Measurements from ENCODE around the gene AHCYL2. TPM values are rescaled to one million over a fixed set of nuclear protein-coding genes. Genes with fewer than 3 reads are reported as not detected.

The AHCYL2 gene
- total and polyA plus RNA-seq, 2 of the 8 experiments (the other 6 are each of a cell fraction or from before 2014, with no cell fraction given) = 20.7 to 25.4 TPM

DNA sequence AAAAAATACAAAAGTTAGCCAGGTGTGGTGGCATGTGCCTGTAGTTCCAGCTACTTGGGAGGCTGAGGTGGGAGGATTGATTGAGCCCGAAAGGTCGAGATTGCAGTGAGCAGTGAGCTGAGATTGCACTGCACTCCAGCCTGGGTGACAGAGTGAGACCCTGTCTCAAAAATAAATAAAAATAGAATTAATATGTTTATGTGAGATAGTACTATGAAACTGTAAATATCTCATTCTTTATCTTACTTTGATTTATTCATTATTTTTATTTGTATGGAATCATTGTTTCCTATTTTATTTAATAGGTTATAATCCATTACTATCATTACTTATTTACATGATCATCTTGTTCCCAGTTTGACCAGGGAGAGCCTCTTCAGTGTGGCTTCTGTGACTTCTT lies 168.4 kb downstream of the AHCYL2 start:
- ChIA-PET POLR2A (ENCODE audit: partially characterized antibody) (no interaction called here), CTCF (ENCODE audit: partially characterized antibody) (no interaction called here)
- H3K4me2 ChIP-seq (ENCODE audit: insufficient read depth in 1 of 2, low read depth in 2 of 2, low read length in 2 of 2) = no peak overlapping the region
- no peak overlapping the region for H2BK20ac ChIP-seq (ENCODE audit: low read length)
- H3K23ac ChIP-seq (ENCODE audit: insufficient read length) = no peak overlapping the region
- 84% methylated on average over 2 of the region's 2 CpGs; no CpG with 5 or more reads in 1 of the 2 experiments for WGBS, 2 experiments (ENCODE audit: extremely low coverage in 1 of 2, insufficient coverage in 1 of 2, insufficient read length in 1 of 2, insufficient replicate concordance in 2 of 2, low coverage in 1 of 2, low lambda C conversion rate in 2 of 2, missing lambda C conversion rate in 1 of 2)
- H2BK120ac ChIP-seq (replicated peaks; ENCODE audit: low read depth, low read length) = no peak overlapping the region
- DNase-seq (ENCODE audit: low read depth in 1 of 2, low spot score in 2 of 2) = no peak
- H3K79me2 ChIP-seq (ENCODE audit: control insufficient read depth in 1 of 2, insufficient read depth in 2 of 2, low read length in 2 of 2) = no peaks in the 10 kb centered on the region
- H3K36me3 ChIP-seq (ENCODE audit: control insufficient read depth in 2 of 4, insufficient read depth in 4 of 4, low read length in 3 of 4) = peaks cover 0 to 12% (median 4%) of the 10 kb centered on the region in 4 experiments; a peak in 5 of 8 replicates
- H2AFZ ChIP-seq (ENCODE audit: low read length) = no peak overlapping the region
- no peak overlapping the region for H2BK15ac ChIP-seq (ENCODE audit: low read length)
- no peak for TF ChIP-seq RNF2 (IDR thresholded peaks at IDR 0.05; ENCODE audit: borderline replicate concordance, low read depth, low read length, missing control alignments, poor library complexity, severe bottlenecking)
- no peak for TF ChIP-seq SUZ12 (IDR thresholded peaks at IDR 0.05; ENCODE audit: low read length)
- no peak for TF ChIP-seq SAP30 (IDR thresholded peaks at IDR 0.05; ENCODE audit: insufficient read depth, insufficient replicate concordance, low read length)
- no peak for TF ChIP-seq CTCF (IDR thresholded peaks at IDR 0.05; ENCODE audit: control extremely low read depth in 1 of 3, insufficient read depth in 1 of 3, low read depth in 1 of 3, low read length in 3 of 3)
- no peak for TF ChIP-seq EP300 (IDR thresholded peaks at IDR 0.05; ENCODE audit: borderline replicate concordance in 1 of 2, low read depth in 2 of 2, low read length in 2 of 2)
- no peak for TF ChIP-seq BCL11A (IDR thresholded peaks at IDR 0.05; ENCODE audit: low read depth in 2 of 2, low read length in 2 of 2)
- TF ChIP-seq BACH1 (IDR thresholded peaks at IDR 0.05; ENCODE audit: low read length) = no peak
- TF ChIP-seq RXRA (IDR thresholded peaks at IDR 0.05; ENCODE audit: insufficient read depth, low read depth, low read length) = no peak
- no peak for TF ChIP-seq EGR1 (IDR thresholded peaks at IDR 0.05; ENCODE audit: borderline replicate concordance, low read depth, low read length)
- TF ChIP-seq POU5F1 (IDR thresholded peaks at IDR 0.05; ENCODE audit: low read depth, low read length) = no peak
- no peak overlapping the region for H3K14ac ChIP-seq (ENCODE audit: insufficient read length)
- no peak overlapping the region for H4K91ac ChIP-seq (replicated peaks; ENCODE audit: insufficient read length, low read length)
- H4K8ac ChIP-seq (ENCODE audit: extremely low read depth, insufficient read depth, low read length) = no peak overlapping the region
- H3K56ac ChIP-seq (replicated peaks; ENCODE audit: insufficient read length, low read depth, low read length) = no peak overlapping the region
- no peaks in the 10 kb centered on the region for H3K9me3 ChIP-seq (ENCODE audit: insufficient read depth in 2 of 2, low read depth in 1 of 2, low read length in 1 of 2)
- no peak overlapping the region for H2BK5ac ChIP-seq (ENCODE audit: low read depth, low read length)
- no peak overlapping the region for H3K4me3 ChIP-seq (ENCODE audit: extremely low read depth in 1 of 4, insufficient read depth in 2 of 4, low read depth in 3 of 4, low read length in 4 of 4)
- no peaks in the 10 kb centered on the region for H3K4me1 ChIP-seq (replicated peaks in 1 of 4; ENCODE audit: control insufficient read depth in 3 of 4, insufficient read depth in 4 of 4, low read length in 3 of 4)
- no peak overlapping the region for H3K4ac ChIP-seq (replicated peaks; ENCODE audit: insufficient read length, low read depth, low read length)
- no peak overlapping the region for H2AK5ac ChIP-seq (ENCODE audit: low read depth, low read length)
- H3K23me2 ChIP-seq (ENCODE audit: low read depth, low read length) = no peaks in the 10 kb centered on the region
- FAIRE-seq = no peak
- H3K27ac ChIP-seq (ENCODE audit: low read depth, low read length) = no peak overlapping the region
- H3K27me3 ChIP-seq (replicated peaks in 1 of 4; ENCODE audit: control insufficient read depth in 3 of 4, extremely low read depth in 1 of 4, insufficient read depth in 3 of 4, low read length in 3 of 4) = no peaks in the 10 kb centered on the region
- no peak overlapping the region for H4K5ac ChIP-seq (ENCODE audit: insufficient read length, low read depth, low read length)
- no peak overlapping the region for H3K18ac ChIP-seq (ENCODE audit: extremely low read depth, low read length)
- no peaks in the 10 kb centered on the region for H3K79me1 ChIP-seq (ENCODE audit: low read depth, low read length)
- H4K20me1 ChIP-seq (replicated peaks in 1 of 2; ENCODE audit: control insufficient read depth in 1 of 2, insufficient read depth in 2 of 2, low read length in 2 of 2) = no peaks in the 10 kb centered on the region
- no peak overlapping the region for H3K9ac ChIP-seq (replicated peaks in 1 of 4; ENCODE audit: extremely low read depth in 1 of 4, low read depth in 3 of 4, low read length in 3 of 4)
- no peak overlapping the region for H2BK12ac ChIP-seq (ENCODE audit: low read depth, low read length)
